AG04450 (cell line): ENCODE measurements around the gene KCNE4. TPM values are rescaled to one million over a fixed set of nuclear protein-coding genes. Genes with fewer than 3 reads are reported as not detected.

Experiments
- CTCF ChIA-PET: fragments of 300-600, 350-600 bp; formaldehyde crosslinking; extraction: SDS; loops from one replicate; lab custom pipeline; 2022; ENCODE audit warnings: antibody characterized with exemption, inconsistent platforms; lab: Charles Lee
- POLR2A ChIA-PET: fragments of 350-600 bp; formaldehyde crosslinking; extraction: SDS; loops from one replicate; lab custom pipeline; 2021; ENCODE audit warnings: antibody characterized with exemption, inconsistent platforms; lab: Yijun Ruan, JAX
- DNase-seq: peaks from one replicate; pipeline ENCODE4 v3.0.0-alpha.2; 2011; ENCODE audit warnings: low read depth, low spot score
- H3K27ac ChIP-seq: one replicate; pipeline ENCODE4 v1.5.1; 2012; ENCODE audit warnings: low read depth, low read length, control low read depth
- H3K27me3 ChIP-seq: one replicate; pipeline ENCODE4 v1.6.0; 2012; ENCODE audit warnings: low read length; ENCODE audit not compliant: control insufficient read depth, insufficient read depth
- H3K4me3 ChIP-seq: 2 replicates; pipeline ENCODE4 v1.5.1; 2011; ENCODE audit warnings: mild to moderate bottlenecking, low read depth, low read length, control low read depth
- H3K9me3 ChIP-seq: 2 replicates; pipeline ENCODE4 v1.5.1; 2012; ENCODE audit warnings: low read length; ENCODE audit not compliant: control insufficient read depth, insufficient read depth
- polyA plus RNA-seq: library from polyadenylated mRNA; depleted of rRNA; stranded (reverse); fragments of >200 nt; gene quantifications from 2 replicates; pipeline ENCODE4 v1.2.3, GENCODE V29; 2011
- TF ChIP-seq, protein P1 (sequence below): IDR thresholded peaks from 2 replicates; pipeline ENCODE4 v1.5.1; 2011; ENCODE audit warnings: low read depth, low read length, control low read depth, inconsistent platforms

The KCNE4 gene
- polyA plus RNA-seq, 1 experiment, result 12.5 TPM

- CTCF ChIA-PET, result interaction anchor here (1.1 kb wide), 1 partner anchor 64 kb away, joined by 3 read pairs; no protein-coding TSS in a partner anchor
These were observed 3.8 kb downstream of the KCNE4 start for GRCh38 chr2:223055836-223056235.

DNA sequence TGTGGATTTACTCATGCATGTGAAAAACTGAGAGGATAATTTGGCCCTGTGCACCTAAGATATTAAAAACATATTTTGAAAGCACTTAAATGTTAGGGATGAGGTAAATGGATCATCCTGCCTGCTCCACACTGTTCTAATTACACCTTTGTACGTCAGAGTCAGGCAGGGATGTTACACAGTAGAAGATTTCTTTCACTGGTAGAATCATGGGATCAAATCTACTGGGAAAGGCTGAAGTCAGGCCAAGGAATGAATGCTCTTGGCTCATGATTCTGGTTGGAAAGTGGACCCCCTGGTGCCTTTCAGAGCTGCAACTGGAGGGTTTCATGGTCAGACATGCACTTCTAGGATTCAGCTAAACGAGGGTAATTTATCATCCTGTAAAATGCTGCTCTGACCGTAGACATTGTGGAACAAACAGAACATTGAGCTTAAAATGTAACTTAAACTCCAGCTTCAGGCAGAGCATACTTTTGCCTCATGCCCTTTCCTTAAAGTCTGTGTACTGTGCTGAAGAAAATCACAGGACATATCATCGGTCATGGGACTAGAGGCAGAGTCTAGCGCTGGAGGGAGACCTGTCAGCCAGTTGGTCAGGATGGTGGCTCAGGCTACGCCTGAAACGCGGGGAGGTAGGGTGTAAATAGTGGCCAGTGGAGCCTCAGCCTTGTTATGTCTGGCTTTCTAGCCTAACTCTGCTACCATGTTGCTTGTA, 4.9 kb downstream of the KCNE4 start:
- no peaks in the 10 kb centered on the region; the same call in 1 of the 2 replicates for H3K9me3 ChIP-seq
- TF ChIP-seq, protein P1, sequence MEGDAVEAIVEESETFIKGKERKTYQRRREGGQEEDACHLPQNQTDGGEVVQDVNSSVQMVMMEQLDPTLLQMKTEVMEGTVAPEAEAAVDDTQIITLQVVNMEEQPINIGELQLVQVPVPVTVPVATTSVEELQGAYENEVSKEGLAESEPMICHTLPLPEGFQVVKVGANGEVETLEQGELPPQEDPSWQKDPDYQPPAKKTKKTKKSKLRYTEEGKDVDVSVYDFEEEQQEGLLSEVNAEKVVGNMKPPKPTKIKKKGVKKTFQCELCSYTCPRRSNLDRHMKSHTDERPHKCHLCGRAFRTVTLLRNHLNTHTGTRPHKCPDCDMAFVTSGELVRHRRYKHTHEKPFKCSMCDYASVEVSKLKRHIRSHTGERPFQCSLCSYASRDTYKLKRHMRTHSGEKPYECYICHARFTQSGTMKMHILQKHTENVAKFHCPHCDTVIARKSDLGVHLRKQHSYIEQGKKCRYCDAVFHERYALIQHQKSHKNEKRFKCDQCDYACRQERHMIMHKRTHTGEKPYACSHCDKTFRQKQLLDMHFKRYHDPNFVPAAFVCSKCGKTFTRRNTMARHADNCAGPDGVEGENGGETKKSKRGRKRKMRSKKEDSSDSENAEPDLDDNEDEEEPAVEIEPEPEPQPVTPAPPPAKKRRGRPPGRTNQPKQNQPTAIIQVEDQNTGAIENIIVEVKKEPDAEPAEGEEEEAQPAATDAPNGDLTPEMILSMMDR, result no peak
- no peak overlapping the region for H3K27ac ChIP-seq
- H3K4me3 ChIP-seq, result no peak overlapping the region
- no peak for DNase-seq
- H3K27me3 ChIP-seq, result no peaks in the 10 kb centered on the region
- CTCF ChIA-PET, result interaction anchor here (0.7 kb wide), 1 partner anchor 84 kb away, joined by 3 read pairs; no protein-coding TSS in a partner anchor
- POLR2A ChIA-PET, result no interaction called here

More at GRCh38 chr2:223055836-223056235, 3.8 kb downstream of the KCNE4 start:
- TF ChIP-seq, protein P1, result no peak
- POLR2A ChIA-PET, result interaction anchor here (0.6 kb wide), 1 partner anchor 84 kb away, joined by 3 read pairs; no protein-coding TSS in a partner anchor
- DNase-seq, result no peak
- Histone ChIP-seq H3K9me3 (no peaks in the 10 kb centered on the region; the same call in 1 of the 2 replicates), H3K4me3 (no peak overlapping the region), H3K27me3 (no peaks in the 10 kb centered on the region), H3K27ac (no peak overlapping the region)

DNA sequence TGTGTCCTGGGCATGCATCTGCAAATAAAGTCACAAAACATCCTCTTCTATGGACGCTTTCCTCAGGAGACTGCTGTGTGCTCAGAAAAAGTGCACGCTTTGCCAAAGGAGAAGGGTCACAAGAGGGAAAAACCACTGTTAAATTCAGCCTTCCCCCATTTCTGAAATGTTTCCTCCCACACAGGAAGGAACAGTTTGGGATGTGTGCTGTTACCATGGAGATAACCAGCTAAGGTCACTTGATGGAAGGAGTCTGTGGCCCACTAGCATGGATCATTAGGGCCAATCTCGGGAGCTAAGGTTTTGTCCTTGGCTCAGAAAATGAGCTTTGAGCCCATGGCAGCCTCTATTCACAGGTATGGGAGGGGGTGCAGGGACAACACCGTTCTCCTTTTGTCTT, 5.6 kb downstream of the KCNE4 start:
- no peak for DNase-seq
- POLR2A ChIA-PET, result no interaction called here
- no peaks in the 10 kb centered on the region for H3K27me3 ChIP-seq

DNA sequence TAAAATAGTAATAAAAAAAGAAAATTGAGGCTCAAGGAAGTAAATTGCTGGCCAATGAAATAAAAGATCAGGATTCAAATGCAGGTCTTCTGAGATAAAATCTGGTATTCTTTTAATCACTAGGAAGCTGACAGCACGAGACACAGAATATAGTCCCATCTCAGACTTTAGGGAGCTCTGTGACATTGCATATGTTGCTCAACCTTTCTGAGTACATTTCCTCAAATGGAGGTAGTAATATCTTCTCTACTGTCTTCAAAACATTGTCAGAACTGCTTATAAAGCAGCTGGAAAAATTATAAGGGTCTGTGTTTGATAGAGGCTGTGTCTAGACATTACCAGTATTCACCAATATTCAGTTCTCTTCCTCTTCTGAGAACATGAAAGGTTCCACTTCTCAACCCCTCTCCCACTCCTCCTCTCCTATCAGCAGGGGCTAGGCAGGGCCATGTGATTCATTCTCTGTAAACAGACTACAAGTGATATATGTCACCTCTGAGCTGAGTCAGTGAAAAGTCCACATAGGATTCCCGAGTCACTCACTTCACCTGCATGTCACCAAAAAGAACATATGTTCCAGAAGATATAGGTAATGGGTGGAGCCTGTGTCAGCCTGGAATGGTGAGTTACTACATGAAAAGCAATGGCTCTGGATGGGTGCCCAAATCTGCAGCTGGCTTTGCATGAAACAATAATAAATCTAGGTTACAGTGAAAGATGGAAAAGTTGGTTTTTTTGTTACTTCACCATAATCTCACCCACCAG, 7.1 kb downstream of the KCNE4 start:
- Histone ChIP-seq H3K27ac (no peak overlapping the region), H3K4me3 (no peak overlapping the region), H3K27me3 (no peaks in the 10 kb centered on the region), H3K9me3 (no peaks in the 10 kb centered on the region)
- no peak for DNase-seq
- TF ChIP-seq, protein P1, result no peak
- CTCF ChIA-PET, result no interaction called here
- POLR2A ChIA-PET, result no interaction called here

More for the DNA sequence above, 5.6 kb downstream of the KCNE4 start:
- CTCF ChIA-PET, result interaction anchor here (0.5 to 0.7 kb wide), 2 partner anchors 85 to 341 kb away, joined by 3 to 4 read pairs; no protein-coding TSS in a partner anchor
- TF ChIP-seq, protein P1, result no peak
- Histone ChIP-seq H3K27ac (no peak overlapping the region), H3K4me3 (no peak overlapping the region), H3K9me3 (no peaks in the 10 kb centered on the region; the same call in 1 of the 2 replicates)
